Mesendoderm (in vitro differentiated cells): ENCODE results near the gene RRP8.

ENCODE experiments used
- DNase-seq: peaks from one replicate; pipeline ENCODE4 v3.0.0; 2013
- H2AK5ac ChIP-seq: 2 replicates; pipeline ENCODE4 v1.6.1; 2013; ENCODE audit warnings: low read length, inconsistent platforms
- H2BK120ac ChIP-seq: 2 replicates; pipeline ENCODE4 v1.6.1; 2013; ENCODE audit warnings: low read depth, mild to moderate bottlenecking, low read length, moderate library complexity, mixed read lengths
- H2BK15ac ChIP-seq: replicated peaks from 2 replicates; pipeline ENCODE4 v1.6.1; 2013; ENCODE audit warnings: low read depth, mild to moderate bottlenecking, moderate library complexity
- H2BK5ac ChIP-seq: 2 replicates; pipeline ENCODE4 v1.6.1; 2013; ENCODE audit warnings: low read length, inconsistent platforms
- H3K18ac ChIP-seq: 2 replicates; pipeline ENCODE4 v1.6.1; 2013; ENCODE audit warnings: mild to moderate bottlenecking, low read length, mixed read lengths
- H3K23ac ChIP-seq: one replicate; pipeline ENCODE4 v1.6.1; 2013; ENCODE audit warnings: low read length
- H3K27ac ChIP-seq: 2 replicates; pipeline ENCODE4 v1.5.1; 2013; ENCODE audit warnings: low read depth, mild to moderate bottlenecking, inconsistent platforms, low read length, moderate library complexity
- H3K27me3 ChIP-seq: 2 replicates; pipeline ENCODE4 v1.6.1; 2013; ENCODE audit warnings: low read length, control low read depth, mild to moderate bottlenecking, inconsistent platforms; ENCODE audit not compliant: insufficient read depth, poor library complexity
- H3K36me3 ChIP-seq: 2 replicates; pipeline ENCODE4 v1.6.1; 2013; ENCODE audit warnings: low read length, inconsistent platforms; ENCODE audit not compliant: control insufficient read depth, insufficient read depth
- H3K4ac ChIP-seq: one replicate; pipeline ENCODE4 v1.6.1; 2013; ENCODE audit warnings: low read depth, mild to moderate bottlenecking, low read length, moderate library complexity
- H3K4me1 ChIP-seq: 2 replicates; pipeline ENCODE4 v1.6.1; 2013; ENCODE audit warnings: low read depth, low read length, inconsistent platforms; ENCODE audit not compliant: control insufficient read depth
- H3K4me2 ChIP-seq: 2 replicates; pipeline ENCODE4 v1.6.1; 2013; ENCODE audit warnings: low read length
- H3K4me3 ChIP-seq: 2 replicates; pipeline ENCODE4 v1.5.1; 2013; ENCODE audit warnings: mild to moderate bottlenecking, low read length
- H3K56ac ChIP-seq: one replicate; pipeline ENCODE4 v1.6.1; 2013; ENCODE audit warnings: low read length
- H3K79me1 ChIP-seq: 2 replicates; pipeline ENCODE4 v1.6.1; 2013; ENCODE audit warnings: low read length, inconsistent platforms
- H3K79me2 ChIP-seq: 2 replicates; pipeline ENCODE4 v1.6.1; 2013; ENCODE audit warnings: mild to moderate bottlenecking, low read length; ENCODE audit not compliant: control insufficient read depth, insufficient read depth
- H3K9ac ChIP-seq: 2 replicates; pipeline ENCODE4 v1.6.1; 2013; ENCODE audit warnings: low read length, inconsistent platforms
- H4K5ac ChIP-seq: one replicate; pipeline ENCODE4 v1.6.1; 2013; ENCODE audit warnings: low read length
- H4K8ac ChIP-seq: one replicate; pipeline ENCODE4 v1.6.1; 2013; ENCODE audit warnings: low read depth, mild to moderate bottlenecking, control low read depth, low read length, moderate library complexity
- WGBS: extraction: QIAGEN DNeasy Blood & Tissue Kit; methylation state at CpG from one replicate; pipeline ENCODE4 v1.1.7; 2013; ENCODE audit warnings: low lambda C conversion rate, missing lambda C conversion rate; ENCODE audit not compliant: insufficient coverage; ENCODE audit errors: extremely low coverage; 5-methylcytosine and 5-hydroxymethylcytosine counted together

The RRP8 gene

DNA sequence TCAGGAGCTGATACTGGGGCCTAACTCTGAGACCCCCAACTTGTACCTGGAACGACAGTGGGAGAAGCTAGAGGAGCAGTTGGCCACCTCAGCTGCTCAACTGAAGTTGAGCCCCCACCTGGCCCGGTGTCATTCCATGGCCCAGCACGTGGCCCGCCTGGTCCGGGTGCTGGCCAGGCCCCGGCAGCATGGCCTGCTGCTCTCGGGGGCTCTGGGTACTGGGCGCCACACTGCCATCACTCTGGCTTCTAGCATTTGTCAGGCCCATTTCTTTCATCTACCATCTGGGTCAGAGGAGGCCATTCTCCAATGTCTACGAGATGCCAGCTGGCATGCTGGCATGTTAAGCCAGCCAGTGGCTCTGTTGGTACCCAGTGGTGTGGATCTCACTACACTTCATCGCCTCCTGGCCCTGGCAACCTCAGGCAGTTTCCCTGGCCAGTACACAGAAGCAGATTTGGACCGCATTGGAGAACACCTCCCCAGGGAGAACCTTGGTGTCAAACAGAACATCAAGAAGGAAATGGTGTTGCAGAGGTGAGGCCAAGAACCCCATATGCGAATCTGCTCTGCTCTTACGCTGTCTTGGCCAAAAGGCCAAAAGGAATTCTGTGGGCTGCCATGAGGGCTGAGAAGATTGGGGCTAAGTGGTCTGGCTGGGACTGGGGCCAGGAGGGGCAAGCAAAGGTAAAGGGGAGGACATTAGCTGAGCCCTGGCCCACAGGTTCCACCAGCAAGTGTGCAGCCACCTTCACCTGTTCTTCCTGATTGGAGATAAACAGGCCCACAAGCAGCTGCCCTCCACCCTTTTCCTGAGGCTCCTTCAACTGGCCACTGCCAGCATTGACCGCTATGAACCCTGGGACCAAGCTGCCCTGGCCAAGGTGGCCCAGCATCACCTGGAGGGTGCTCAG is 45.4 kb downstream of the RRP8 start:
- Histone ChIP-seq H3K36me3 (no peaks in the 10 kb centered on the region), H4K5ac (no peak overlapping the region), H3K23ac (no peak overlapping the region), H2AK5ac (no peak overlapping the region), H3K79me2 (no peaks in the 10 kb centered on the region), H4K8ac (no peak overlapping the region), H3K9ac (no peak overlapping the region), H3K4ac (no peak overlapping the region), H2BK15ac (no peak overlapping the region), H3K18ac (no peak overlapping the region), H3K27ac (no peak overlapping the region), H3K4me3 (no peak overlapping the region), H3K79me1 (no peaks in the 10 kb centered on the region), H2BK5ac (no peak overlapping the region), H3K4me2 (no peak overlapping the region), H3K4me1 (no peaks in the 10 kb centered on the region), H2BK120ac (no peak overlapping the region), H3K27me3 (no peaks in the 10 kb centered on the region), H3K56ac (no peak overlapping the region)
- no peak for DNase-seq
- WGBS = no CpG with 5 or more reads among the region's 14 CpGs

DNA sequence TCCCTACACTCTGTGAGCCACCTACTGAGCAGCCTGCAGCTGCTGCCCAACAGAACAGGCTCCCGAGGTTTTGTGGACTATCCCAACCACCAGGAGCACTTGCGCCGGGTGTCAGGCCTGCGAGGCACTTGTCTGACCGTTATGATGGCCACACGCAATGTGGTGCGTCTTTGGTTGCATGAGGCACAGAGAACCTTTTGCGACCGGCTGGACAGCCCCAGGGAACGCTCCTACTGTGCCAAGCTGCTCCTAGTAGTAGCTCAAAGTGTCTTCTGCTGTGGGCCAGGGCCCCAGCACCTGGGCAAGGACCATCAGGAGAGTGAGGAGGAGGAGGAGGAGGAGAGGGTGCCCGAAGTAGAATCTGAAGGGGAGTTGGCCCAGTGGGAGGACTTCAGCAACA is 46.4 kb downstream of the RRP8 start:
- H3K4ac ChIP-seq = no peak overlapping the region
- no peak for DNase-seq
- no peak overlapping the region for H2BK5ac ChIP-seq
- no peaks in the 10 kb centered on the region for H3K79me2 ChIP-seq
- H3K4me1 ChIP-seq = no peaks in the 10 kb centered on the region
- H3K27ac ChIP-seq = no peak overlapping the region
- no peak overlapping the region for H3K4me2 ChIP-seq
- no CpG with 5 or more reads among the region's 11 CpGs for WGBS
- no peak overlapping the region for H3K4me3 ChIP-seq
- no peak overlapping the region for H4K5ac ChIP-seq
- H3K79me1 ChIP-seq = no peaks in the 10 kb centered on the region
- no peaks in the 10 kb centered on the region for H3K36me3 ChIP-seq
- H3K18ac ChIP-seq = no peak overlapping the region
- no peak overlapping the region for H2AK5ac ChIP-seq
- no peak overlapping the region for H3K56ac ChIP-seq
- H2BK120ac ChIP-seq = no peak overlapping the region
- H3K9ac ChIP-seq = no peak overlapping the region
- no peak overlapping the region for H3K23ac ChIP-seq
- H4K8ac ChIP-seq = no peak overlapping the region
- no peak overlapping the region for H2BK15ac ChIP-seq
- no peaks in the 10 kb centered on the region for H3K27me3 ChIP-seq

DNA sequence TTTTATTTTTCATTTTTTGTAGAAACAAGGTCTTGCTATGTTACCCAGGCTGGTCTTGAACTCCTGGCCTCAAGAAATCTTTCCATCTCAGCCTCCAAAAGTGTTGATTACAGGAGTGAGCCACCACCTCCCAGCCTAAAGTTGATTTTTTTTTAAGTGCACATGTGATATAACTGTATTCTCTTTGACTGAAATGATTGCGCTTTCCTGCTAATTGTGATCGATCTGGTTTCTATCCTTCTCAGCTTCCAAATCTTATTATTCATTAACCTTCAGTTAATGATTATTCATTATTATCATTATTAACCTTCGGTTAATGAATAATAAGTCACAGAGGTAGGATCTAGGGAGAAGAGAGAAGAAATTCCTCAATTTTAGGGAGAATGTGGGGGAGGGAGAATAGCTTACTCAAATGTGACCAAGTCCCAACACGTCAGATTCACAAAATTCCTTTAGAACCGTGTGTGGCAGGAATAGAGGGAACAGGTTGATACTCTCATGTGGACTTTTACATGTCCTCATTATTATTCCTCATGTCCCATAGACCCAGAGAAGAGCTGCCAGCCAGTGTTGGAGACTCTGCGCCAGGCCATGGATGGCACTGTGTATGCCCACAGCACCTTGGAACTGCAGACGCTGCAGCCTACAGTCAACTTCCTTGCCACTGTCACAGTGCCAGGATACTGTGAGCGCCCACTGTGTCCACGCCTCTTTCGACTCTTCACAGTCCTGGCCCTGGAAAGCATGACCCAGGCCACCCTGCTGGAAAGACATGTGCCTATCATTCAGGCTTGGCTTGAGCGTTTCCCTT is 47.1 kb downstream of the RRP8 start:
- no CpG with 5 or more reads among the region's 11 CpGs for WGBS
- no peak overlapping the region for H3K56ac ChIP-seq
- no peaks in the 10 kb centered on the region for H3K27me3 ChIP-seq
- no peak overlapping the region for H2AK5ac ChIP-seq
- H3K36me3 ChIP-seq = no peaks in the 10 kb centered on the region
- H2BK5ac ChIP-seq = no peak overlapping the region
- no peak overlapping the region for H3K27ac ChIP-seq
- no peak overlapping the region for H4K8ac ChIP-seq
- H3K18ac ChIP-seq = no peak overlapping the region
- H2BK15ac ChIP-seq = no peak overlapping the region
- no peak overlapping the region for H3K4me3 ChIP-seq
- H3K4me2 ChIP-seq = no peak overlapping the region
- no peak overlapping the region for H4K5ac ChIP-seq
- no peaks in the 10 kb centered on the region for H3K79me2 ChIP-seq
- H2BK120ac ChIP-seq = no peak overlapping the region
- no peak for DNase-seq
- no peaks in the 10 kb centered on the region for H3K79me1 ChIP-seq
- H3K9ac ChIP-seq = no peak overlapping the region
- H3K4me1 ChIP-seq = no peaks in the 10 kb centered on the region
- no peak overlapping the region for H3K23ac ChIP-seq
- H3K4ac ChIP-seq = no peak overlapping the region

GRCh38 chr11:6554828-6555706 is 48.3 kb downstream of the RRP8 start:
- Histone ChIP-seq H3K4me1 (no peaks in the 10 kb centered on the region), H3K56ac (no peak overlapping the region), H4K8ac (no peak overlapping the region), H2BK15ac (no peak overlapping the region), H3K27ac (no peak overlapping the region), H2BK120ac (no peak overlapping the region), H3K79me1 (no peaks in the 10 kb centered on the region), H3K18ac (no peak overlapping the region), H2AK5ac (no peak overlapping the region), H3K4me3 (no peak overlapping the region), H4K5ac (no peak overlapping the region), H3K79me2 (no peaks in the 10 kb centered on the region), H3K9ac (no peak overlapping the region), H3K4ac (no peak overlapping the region), H2BK5ac (no peak overlapping the region), H3K4me2 (no peak overlapping the region), H3K23ac (no peak overlapping the region), H3K36me3 (no peaks in the 10 kb centered on the region), H3K27me3 (no peaks in the 10 kb centered on the region)
- no CpG with 5 or more reads among the region's 5 CpGs for WGBS
- no peak for DNase-seq

GRCh38 chr11:6553634-6554033 is 49.8 kb downstream of the RRP8 start:
- H3K23ac ChIP-seq = no peak overlapping the region
- no peaks in the 10 kb centered on the region for H3K79me1 ChIP-seq
- no peaks in the 10 kb centered on the region for H3K36me3 ChIP-seq
- H3K79me2 ChIP-seq = no peaks in the 10 kb centered on the region
- H3K27ac ChIP-seq = no peak overlapping the region
- H2AK5ac ChIP-seq = no peak overlapping the region
- H4K5ac ChIP-seq = no peak overlapping the region
- H3K56ac ChIP-seq = no peak overlapping the region
- H2BK15ac ChIP-seq = no peak overlapping the region
- H4K8ac ChIP-seq = no peak overlapping the region
- H3K4me1 ChIP-seq = no peaks in the 10 kb centered on the region
- H3K4me3 ChIP-seq = no peak overlapping the region
- no peak overlapping the region for H2BK120ac ChIP-seq
- H3K4ac ChIP-seq = no peak overlapping the region
- H3K27me3 ChIP-seq = no peaks in the 10 kb centered on the region
- no peak overlapping the region for H3K18ac ChIP-seq
- no peak overlapping the region for H2BK5ac ChIP-seq
- H3K9ac ChIP-seq = no peak overlapping the region
- no peak for DNase-seq
- no peak overlapping the region for H3K4me2 ChIP-seq
